Testis (tissue), 3 donors: Measurements from ENCODE around the gene ABCB8. TPM values are rescaled to one million over a fixed set of nuclear protein-coding genes. Genes with fewer than 3 reads are reported as not detected.

Experiments used
- DNase-seq: peaks from one replicate; pipeline ENCODE4 v3.0.0-alpha.2; 2019
- H3K27ac ChIP-seq, 2 donors: fragments of 200-600 bp; sonication (generic); one replicate each; pipeline ENCODE4 v1.5.1; 2019
- H3K27me3 ChIP-seq: fragments of 200-600 bp; sonication (generic); one replicate; pipeline ENCODE4 v1.5.1; 2019
- H3K36me3 ChIP-seq: fragments of 200-600 bp; sonication (generic); one replicate; pipeline ENCODE4 v1.5.1; 2017; ENCODE audit warnings: low read depth; ENCODE audit errors: missing control alignments
- H3K4me1 ChIP-seq: fragments of 200-600 bp; sonication (generic); one replicate; pipeline ENCODE4 v1.5.1; 2019
- H3K4me3 ChIP-seq, 2 donors: fragments of 200-600 bp; sonication (generic); one replicate each; pipeline ENCODE4 v1.5.1; 2017 to 2019
- H3K9me3 ChIP-seq: fragments of 200-600 bp; sonication (generic); one replicate; pipeline ENCODE4 v1.5.1; 2017
- POLR2A ChIP-seq: fragments of 450-650 bp; IDR thresholded peaks from one replicate; pipeline ENCODE4 v1.6.1; 2017; ENCODE audit warnings: antibody characterized with exemption, mild to moderate bottlenecking, moderate library complexity
- WGBS, 2 donors: methylation state at CpG; one replicate each; pipeline ENCODE4 v1.1.5; 2018; 5-methylcytosine and 5-hydroxymethylcytosine counted together
- intact Hi-C: fragments of 100-400 bp; cut with DNase I; formaldehyde crosslinking; loops from one replicate; pipeline ENCODE4 v1.15.1; 2023; ENCODE audit warnings: low total_unique reads
- polyA plus RNA-seq: library from polyadenylated mRNA; stranded (reverse); fragments of 350-450 nt; fragmentation: Illumina TruSeq; extraction: RNeasy Lipid Tissue Mini Kit (QIAGEN cat#74804); gene quantifications from one replicate; pipeline ENCODE4 v1.2.3, GENCODE V29; 2014; ENCODE audit warnings: low read depth, low replicate concordance; ENCODE audit not compliant: insufficient read depth
- total RNA-seq, 2 donors: library from RNA; depleted of rRNA; stranded (reverse); fragments of >200 nt; gene quantifications; one replicate each; pipeline ENCODE4 v1.2.3, GENCODE V29; 2016
- TF ChIP-seq, protein P1 (sequence below), 3 experiments: fragments of 450-650 bp in 2 of 3; fragments of 200-600 bp in 1 of 3; sonication (generic) in 1 of 3; IDR thresholded peaks; one replicate each; pipeline ENCODE4 v1.5.1; 2016 to 2019; ENCODE audit warnings: antibody characterized with exemption in 3 of 3, mild to moderate bottlenecking in 2 of 3, moderate library complexity in 1 of 3

Gene ABCB8
- total and polyA plus RNA-seq, 3 donors from 2014 or later, result 34.9 to 76.8 (median 59.6) TPM

DNA sequence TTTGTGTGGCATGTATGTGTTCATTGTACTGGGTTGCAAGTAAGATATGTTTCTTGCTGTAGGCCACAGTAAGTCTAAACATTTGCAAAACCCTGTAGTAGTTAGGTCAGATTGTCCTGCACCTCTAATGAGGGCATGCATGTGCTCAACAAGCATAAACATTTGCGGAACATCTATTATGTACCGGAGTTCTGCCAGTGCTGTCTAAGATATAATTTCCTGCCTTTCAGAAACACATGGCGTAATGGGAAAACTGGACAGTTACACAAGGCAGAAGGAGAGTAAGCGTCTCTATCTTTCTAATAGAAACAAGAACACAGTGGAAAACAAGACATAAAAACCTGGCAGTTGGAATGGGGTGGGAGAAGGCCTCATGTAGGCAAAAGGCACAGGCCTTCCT is 2.8 kb downstream of the ABCB8 start:
- intact Hi-C loops, result no loop called here
- Histone ChIP-seq H3K4me3 (no peak overlapping the region), H3K36me3 (no peaks in the 10 kb centered on the region), H3K9me3 (no peaks in the 10 kb centered on the region), H3K4me1 (peaks cover 7% of the 10 kb centered on the region), H3K27ac (no peak overlapping the region), H3K27me3 (no peaks in the 10 kb centered on the region)
- no peak for TF ChIP-seq POLR2A
- no peak for DNase-seq
- 86 to 96% methylated on average over 4 of the region's 4 CpGs for WGBS, 2 donors

DNA sequence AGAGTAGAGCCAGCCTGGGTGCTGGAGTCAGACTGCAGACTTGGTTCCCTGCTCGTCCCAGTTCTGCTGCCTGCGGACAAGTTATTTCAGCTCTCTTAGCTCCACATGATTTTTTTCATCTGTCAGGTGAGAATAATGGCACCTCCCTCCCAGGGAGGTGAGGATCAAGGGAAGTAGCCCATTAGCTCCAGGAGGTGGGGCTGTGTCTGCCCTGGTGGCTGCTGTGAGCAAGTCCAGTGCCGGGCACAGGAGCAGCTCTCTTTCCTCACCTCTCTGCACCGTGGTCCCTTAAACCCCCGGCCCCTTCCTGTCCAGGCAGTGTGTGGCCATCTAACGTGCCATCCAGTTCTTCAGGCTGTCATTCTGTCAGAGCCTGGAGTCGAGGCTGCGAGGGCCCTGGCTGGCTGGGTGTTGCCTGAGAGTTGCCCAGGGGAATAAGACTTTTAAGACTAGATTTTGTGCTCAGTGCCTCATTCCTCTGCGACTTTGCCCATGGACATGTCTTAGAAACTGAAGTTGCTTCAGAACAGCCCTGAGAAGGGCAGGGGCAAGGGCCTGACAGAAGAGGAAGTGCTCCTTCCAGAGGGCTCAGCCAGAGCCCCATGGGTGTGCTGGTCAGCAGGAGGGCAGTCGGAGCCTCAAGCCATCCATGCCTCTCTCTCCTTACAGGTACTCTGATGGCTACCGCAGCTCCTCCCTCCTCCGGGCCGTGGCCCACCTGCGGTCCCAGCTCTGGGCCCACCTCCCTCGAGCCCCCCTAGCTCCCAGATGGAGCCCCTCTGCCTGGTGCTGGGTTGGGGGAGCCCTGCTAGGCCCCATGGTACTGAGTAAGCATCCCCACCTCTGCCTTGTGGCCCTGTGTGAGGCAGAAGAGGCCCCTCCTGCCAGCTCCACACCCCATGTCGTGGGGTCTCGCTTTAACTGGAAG is 5.0 kb downstream of the ABCB8 start:
- Histone ChIP-seq H3K9me3 (no peaks in the 10 kb centered on the region), H3K27ac (no peak overlapping the region), H3K4me1 (peaks cover 4% of the 10 kb centered on the region), H3K27me3 (no peaks in the 10 kb centered on the region), H3K4me3 (no peak overlapping the region), H3K36me3 (no peaks in the 10 kb centered on the region)
- intact Hi-C loops, result no loop called here
- WGBS, 2 donors, result 91 to 94% methylated on average over 15 to 17 of the region's 17 CpGs
- TF ChIP-seq, protein P1, sequence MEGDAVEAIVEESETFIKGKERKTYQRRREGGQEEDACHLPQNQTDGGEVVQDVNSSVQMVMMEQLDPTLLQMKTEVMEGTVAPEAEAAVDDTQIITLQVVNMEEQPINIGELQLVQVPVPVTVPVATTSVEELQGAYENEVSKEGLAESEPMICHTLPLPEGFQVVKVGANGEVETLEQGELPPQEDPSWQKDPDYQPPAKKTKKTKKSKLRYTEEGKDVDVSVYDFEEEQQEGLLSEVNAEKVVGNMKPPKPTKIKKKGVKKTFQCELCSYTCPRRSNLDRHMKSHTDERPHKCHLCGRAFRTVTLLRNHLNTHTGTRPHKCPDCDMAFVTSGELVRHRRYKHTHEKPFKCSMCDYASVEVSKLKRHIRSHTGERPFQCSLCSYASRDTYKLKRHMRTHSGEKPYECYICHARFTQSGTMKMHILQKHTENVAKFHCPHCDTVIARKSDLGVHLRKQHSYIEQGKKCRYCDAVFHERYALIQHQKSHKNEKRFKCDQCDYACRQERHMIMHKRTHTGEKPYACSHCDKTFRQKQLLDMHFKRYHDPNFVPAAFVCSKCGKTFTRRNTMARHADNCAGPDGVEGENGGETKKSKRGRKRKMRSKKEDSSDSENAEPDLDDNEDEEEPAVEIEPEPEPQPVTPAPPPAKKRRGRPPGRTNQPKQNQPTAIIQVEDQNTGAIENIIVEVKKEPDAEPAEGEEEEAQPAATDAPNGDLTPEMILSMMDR (IDR thresholded peaks at IDR 0.05), result no peak
- TF ChIP-seq POLR2A, result no peak
- no peak for DNase-seq

DNA sequence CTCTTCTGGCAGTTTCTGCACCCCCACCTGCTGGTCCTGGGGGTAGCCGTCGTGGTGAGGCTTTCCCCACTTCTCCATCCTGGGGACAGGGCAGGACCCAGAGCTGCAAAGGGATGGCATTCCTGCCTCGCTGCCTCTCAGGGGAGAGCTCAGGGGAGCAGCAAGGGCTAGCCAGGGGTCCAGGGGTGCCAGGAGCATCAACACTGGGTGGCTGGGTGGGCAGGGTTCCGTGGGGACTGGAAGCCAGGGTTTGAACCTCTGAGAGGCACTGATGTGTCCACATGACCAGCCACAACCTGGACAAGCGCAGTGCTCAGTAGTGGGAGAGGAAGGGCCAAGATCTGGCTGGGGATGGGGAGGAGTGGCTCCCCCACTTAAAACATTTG is 5.6 kb downstream of the ABCB8 start:
- DNase-seq, result no peak
- Histone ChIP-seq H3K36me3 (no peaks in the 10 kb centered on the region), H3K4me3 (no peak overlapping the region), H3K27ac (no peak overlapping the region), H3K27me3 (no peaks in the 10 kb centered on the region), H3K4me1 (peaks cover 9% of the 10 kb centered on the region), H3K9me3 (no peaks in the 10 kb centered on the region)
- TF ChIP-seq, protein P1 (IDR thresholded peaks at IDR 0.05), result no peak
- no peak for TF ChIP-seq POLR2A
- 89 to 92% methylated on average over 3 to 5 of the region's 5 CpGs for WGBS, 2 donors
- intact Hi-C loops, result no loop called here

DNA sequence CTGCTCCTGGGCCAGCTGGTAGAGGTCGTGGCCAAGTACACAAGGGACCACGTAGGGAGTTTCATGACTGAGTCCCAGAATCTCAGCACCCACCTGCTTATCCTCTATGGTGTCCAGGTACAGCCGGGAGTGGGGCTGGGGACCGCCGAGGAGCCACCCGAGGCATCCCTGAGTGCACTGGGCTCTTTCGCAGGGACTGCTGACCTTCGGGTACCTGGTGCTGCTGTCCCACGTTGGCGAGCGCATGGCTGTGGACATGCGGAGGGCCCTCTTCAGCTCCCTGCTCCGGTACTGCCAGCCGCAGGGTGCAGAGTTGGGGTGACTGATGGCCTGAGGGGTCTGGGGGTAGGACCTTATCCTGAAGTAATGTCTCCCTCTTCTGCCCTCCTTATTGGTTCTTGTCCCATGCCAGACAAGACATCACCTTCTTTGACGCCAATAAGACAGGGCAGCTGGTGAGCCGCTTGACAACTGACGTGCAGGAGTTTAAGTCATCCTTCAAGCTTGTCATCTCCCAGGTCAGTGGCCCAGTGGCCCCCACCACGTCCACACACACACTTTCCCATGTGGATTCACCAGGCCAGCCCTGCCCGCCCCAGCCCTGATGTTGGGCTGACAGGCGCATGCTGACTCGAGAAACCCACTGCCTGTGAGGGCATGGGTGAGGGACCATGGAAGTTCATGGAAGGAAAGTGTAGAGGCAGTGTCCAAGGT is 6.2 kb downstream of the ABCB8 start:
- WGBS, 2 donors, result 88 to 92% methylated on average over 5 to 21 of the region's 21 CpGs
- H3K27me3 ChIP-seq, result no peaks in the 10 kb centered on the region
- intact Hi-C loops, result no loop called here
- no peak overlapping the region for H3K4me3 ChIP-seq
- H3K4me1 ChIP-seq, result peaks cover 12% of the 10 kb centered on the region
- H3K36me3 ChIP-seq, result no peaks in the 10 kb centered on the region
- no peak overlapping the region for H3K27ac ChIP-seq
- H3K9me3 ChIP-seq, result no peaks in the 10 kb centered on the region
- DNase-seq, result no peak
- TF ChIP-seq POLR2A, result no peak
- TF ChIP-seq, protein P1 (IDR thresholded peaks at IDR 0.05), result no peak

DNA sequence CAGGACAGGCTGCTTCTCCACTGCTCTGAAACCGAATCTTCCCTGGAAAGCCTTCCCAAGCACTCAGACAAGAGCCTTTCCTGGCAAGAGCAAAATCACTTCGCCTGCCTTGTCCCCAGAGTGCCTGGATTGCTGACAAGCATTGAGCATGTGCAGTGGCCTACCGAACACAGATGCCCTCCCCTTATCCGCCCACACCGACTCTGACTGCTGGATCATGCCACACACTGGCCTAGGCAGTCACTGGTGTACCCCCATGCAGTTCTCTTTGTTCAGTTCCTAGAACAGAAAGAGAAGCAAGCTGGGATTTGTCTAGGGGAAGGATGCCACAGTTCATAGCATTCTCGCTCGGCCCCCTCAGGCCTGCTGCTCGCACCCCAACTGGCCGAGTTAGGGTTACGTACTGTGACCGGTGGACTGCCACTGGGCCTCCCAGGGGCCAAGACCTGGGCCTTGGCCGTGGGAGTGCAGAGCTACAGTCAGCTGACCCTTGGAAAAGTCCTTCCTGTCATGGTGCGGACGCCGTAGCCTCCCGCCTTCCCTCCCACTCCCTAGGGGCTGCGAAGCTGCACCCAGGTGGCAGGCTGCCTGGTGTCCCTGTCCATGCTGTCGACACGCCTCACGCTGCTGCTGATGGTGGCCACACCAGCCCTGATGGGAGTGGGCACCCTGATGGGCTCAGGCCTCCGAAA is 6.9 kb downstream of the ABCB8 start:
- 82% methylated on average over 7 to 20 of the region's 21 CpGs for WGBS, 2 donors
- Histone ChIP-seq H3K4me1 (peaks cover 19% of the 10 kb centered on the region), H3K36me3 (no peaks in the 10 kb centered on the region), H3K4me3 (no peak overlapping the region), H3K27ac (no peak overlapping the region), H3K9me3 (no peaks in the 10 kb centered on the region), H3K27me3 (no peaks in the 10 kb centered on the region)
- no peak for DNase-seq
- intact Hi-C loops, result no loop called here
- TF ChIP-seq, protein P1 (IDR thresholded peaks at IDR 0.05), result no peak
- TF ChIP-seq POLR2A, result no peak
